Measurements from ENCODE around the gene LSM11.

LSM11 gene

GRCh38 chr5:157778121-157778805 lies 34.8 kb downstream of the LSM11 start:
- no peak for DNase-seq

DNA sequence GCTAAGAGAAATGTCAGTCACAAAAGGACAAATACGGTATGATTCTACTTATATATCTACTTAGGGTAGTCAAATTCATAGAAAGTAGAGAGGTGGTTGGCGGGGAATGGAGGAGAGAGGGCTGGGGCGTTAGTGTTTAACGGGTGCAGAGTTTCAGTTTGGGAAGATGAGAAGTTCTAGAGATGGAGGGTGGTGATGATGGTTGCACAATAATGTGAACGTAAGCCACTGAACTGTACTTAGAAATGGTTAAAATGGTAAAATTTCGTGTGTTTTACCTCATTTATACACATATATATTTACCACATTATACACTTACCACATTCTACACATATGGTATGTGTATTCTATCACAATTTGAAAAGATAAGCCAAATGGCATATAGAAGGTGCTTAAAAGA lies 35.7 kb downstream of the LSM11 start:
- DNase-seq = no peak

DNA sequence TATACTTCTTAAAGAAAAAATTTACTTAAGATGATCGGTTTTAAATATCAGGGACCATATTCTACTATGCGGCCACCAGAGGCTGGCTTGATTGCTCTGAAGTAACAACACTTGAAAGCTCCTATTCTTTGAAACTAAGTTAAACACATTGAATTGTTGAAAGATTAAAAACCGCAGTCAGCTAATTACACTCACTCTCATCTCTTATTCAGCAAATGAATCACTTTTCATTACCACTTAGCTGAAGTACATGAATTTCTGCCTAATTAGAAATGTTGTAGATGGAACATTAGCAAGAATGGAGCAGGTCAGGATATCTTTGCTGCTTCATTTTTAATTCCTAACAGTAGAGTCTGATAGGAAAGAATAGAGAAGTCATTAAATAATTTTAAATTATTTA lies 42.3 kb downstream of the LSM11 start:
- DNase-seq = no peak

- no peak for DNase-seq
Observed at GRCh38 chr5:157793301-157793700, 49.8 kb downstream of the LSM11 start.

DNA sequence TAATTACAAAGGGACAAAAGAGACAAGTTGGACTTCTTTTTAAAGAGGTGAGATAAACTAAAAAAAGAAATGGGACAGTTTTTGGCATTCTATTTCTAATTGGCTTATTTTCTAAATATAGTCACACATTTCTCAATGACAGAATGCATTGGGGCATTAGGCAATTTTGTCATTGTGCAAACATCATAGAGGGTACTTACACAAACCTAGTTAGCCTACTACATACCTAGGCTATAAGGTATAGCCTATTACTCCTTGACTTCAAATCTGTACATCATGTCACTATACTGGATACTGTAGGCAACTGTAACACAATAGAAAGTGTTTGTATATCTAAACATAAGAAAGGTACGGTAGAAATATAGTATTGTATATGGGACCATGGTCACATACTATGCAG lies 56.1 kb downstream of the LSM11 start:
- DNase-seq = no peak

- no peak for DNase-seq
Observed at GRCh38 chr5:157800137-157800536, 56.6 kb downstream of the LSM11 start.

GRCh38 chr5:157802736-157803135 lies 59.2 kb downstream of the LSM11 start:
- no peak for DNase-seq

GRCh38 chr5:157808043-157808442 lies 64.5 kb downstream of the LSM11 start:
- DNase-seq = no peak
